ENCODE measurements around the gene OR1S1.

Gene OR1S1

GRCh38 chr11:58222721-58223120, 10.2 kb downstream of the OR1S1 start:
- no peak overlapping the region for H3K27ac ChIP-seq (ENCODE audit: low read length)
- no peak overlapping the region for H3K4me2 ChIP-seq (ENCODE audit: insufficient read depth, low read length)
- H3K4me3 ChIP-seq (ENCODE audit: low read depth in 1 of 2, low read length in 2 of 2), result no peak overlapping the region
- H3K79me2 ChIP-seq (ENCODE audit: insufficient read depth, low read length), result no peaks in the 10 kb centered on the region
- H3K27me3 ChIP-seq (ENCODE audit: insufficient read depth, low read length, poor library complexity), result no peaks in the 10 kb centered on the region
- H2AFZ ChIP-seq (ENCODE audit: low read depth, low read length), result no peak overlapping the region
- H3K36me3 ChIP-seq (ENCODE audit: insufficient read depth, low read length), result no peaks in the 10 kb centered on the region
- TF ChIP-seq EZH2 (IDR thresholded peaks at IDR 0.05; ENCODE audit: borderline replicate concordance, low read depth, low read length, severe bottlenecking), result no peak
- TF ChIP-seq CTCF (IDR thresholded peaks at IDR 0.05; ENCODE audit: borderline replicate concordance, extremely low read depth, low read length, poor library complexity, severe bottlenecking), result no peak
- H3K4me1 ChIP-seq (ENCODE audit: insufficient read depth, low read length), result no peaks in the 10 kb centered on the region
- H3K9ac ChIP-seq (ENCODE audit: low read depth, low read length), result no peak overlapping the region
- no peak for ATAC-seq (ENCODE audit: insufficient read depth, low read depth)
- no peaks in the 10 kb centered on the region for H4K20me1 ChIP-seq (ENCODE audit: insufficient read depth, low read length)
- no peak for DNase-seq
- H3K9me3 ChIP-seq (ENCODE audit: insufficient read depth, low read length, severe bottlenecking), result no peaks in the 10 kb centered on the region

GRCh38 chr11:58227956-58228615, 15.6 kb downstream of the OR1S1 start:
- Histone ChIP-seq H3K4me3 (ENCODE audit: low read depth in 1 of 2, low read length in 2 of 2) (no peak overlapping the region), H4K20me1 (ENCODE audit: insufficient read depth, low read length) (no peaks in the 10 kb centered on the region), H3K36me3 (ENCODE audit: insufficient read depth, low read length) (no peaks in the 10 kb centered on the region), H3K79me2 (ENCODE audit: insufficient read depth, low read length) (no peaks in the 10 kb centered on the region), H3K27me3 (ENCODE audit: insufficient read depth, low read length, poor library complexity) (no peaks in the 10 kb centered on the region), H3K4me2 (ENCODE audit: insufficient read depth, low read length) (no peak overlapping the region), H3K4me1 (ENCODE audit: insufficient read depth, low read length) (no peaks in the 10 kb centered on the region), H3K9me3 (ENCODE audit: insufficient read depth, low read length, severe bottlenecking) (no peaks in the 10 kb centered on the region), H3K9ac (ENCODE audit: low read depth, low read length) (no peak overlapping the region), H2AFZ (ENCODE audit: low read depth, low read length) (no peak overlapping the region), H3K27ac (ENCODE audit: low read length) (no peak overlapping the region)
- TF ChIP-seq EZH2 (IDR thresholded peaks at IDR 0.05; ENCODE audit: borderline replicate concordance, low read depth, low read length, severe bottlenecking) (no peak), CTCF (IDR thresholded peaks at IDR 0.05; ENCODE audit: borderline replicate concordance, extremely low read depth, low read length, poor library complexity, severe bottlenecking) (no peak)
- DNase-seq (no peak), ATAC-seq (ENCODE audit: insufficient read depth, low read depth) (no peak)

- no peak for ATAC-seq (ENCODE audit: insufficient read depth, low read depth)
- no peaks in the 10 kb centered on the region for H3K4me1 ChIP-seq (ENCODE audit: insufficient read depth, low read length)
- no peak overlapping the region for H3K9ac ChIP-seq (ENCODE audit: low read depth, low read length)
- no peak for DNase-seq
- H3K4me2 ChIP-seq (ENCODE audit: insufficient read depth, low read length), result no peak overlapping the region
- H3K9me3 ChIP-seq (ENCODE audit: insufficient read depth, low read length, severe bottlenecking), result no peaks in the 10 kb centered on the region
- no peak overlapping the region for H3K4me3 ChIP-seq (ENCODE audit: low read depth in 1 of 2, low read length in 2 of 2)
- TF ChIP-seq CTCF (IDR thresholded peaks at IDR 0.05; ENCODE audit: borderline replicate concordance, extremely low read depth, low read length, poor library complexity, severe bottlenecking) (no peak), EZH2 (IDR thresholded peaks at IDR 0.05; ENCODE audit: borderline replicate concordance, low read depth, low read length, severe bottlenecking) (no peak)
- H4K20me1 ChIP-seq (ENCODE audit: insufficient read depth, low read length), result no peaks in the 10 kb centered on the region
- no peaks in the 10 kb centered on the region for H3K27me3 ChIP-seq (ENCODE audit: insufficient read depth, low read length, poor library complexity)
- H2AFZ ChIP-seq (ENCODE audit: low read depth, low read length), result no peak overlapping the region
- H3K79me2 ChIP-seq (ENCODE audit: insufficient read depth, low read length), result no peaks in the 10 kb centered on the region
- no peak overlapping the region for H3K27ac ChIP-seq (ENCODE audit: low read length)
- H3K36me3 ChIP-seq (ENCODE audit: insufficient read depth, low read length), result no peaks in the 10 kb centered on the region
These were observed 31.4 kb downstream of the OR1S1 start for GRCh38 chr11:58243954-58244353.

Data from DND-41 (cell line).